Activated naive CD4-positive, alpha-beta T cell treated with Interleukin-2 at 50 U/mL for 16 hours (primary cell): ENCODE data around the gene TFDP2.
"Not testable (repeated sequence)": the region's sequence is repeated elsewhere in the genome, so short reads cannot be mapped to it uniquely, and the experiment has no call there.

Experiments used
- DNase-seq: peaks from one replicate; pipeline ENCODE4 v3.0.0-alpha.2; 2020

TFDP2 gene

DNA sequence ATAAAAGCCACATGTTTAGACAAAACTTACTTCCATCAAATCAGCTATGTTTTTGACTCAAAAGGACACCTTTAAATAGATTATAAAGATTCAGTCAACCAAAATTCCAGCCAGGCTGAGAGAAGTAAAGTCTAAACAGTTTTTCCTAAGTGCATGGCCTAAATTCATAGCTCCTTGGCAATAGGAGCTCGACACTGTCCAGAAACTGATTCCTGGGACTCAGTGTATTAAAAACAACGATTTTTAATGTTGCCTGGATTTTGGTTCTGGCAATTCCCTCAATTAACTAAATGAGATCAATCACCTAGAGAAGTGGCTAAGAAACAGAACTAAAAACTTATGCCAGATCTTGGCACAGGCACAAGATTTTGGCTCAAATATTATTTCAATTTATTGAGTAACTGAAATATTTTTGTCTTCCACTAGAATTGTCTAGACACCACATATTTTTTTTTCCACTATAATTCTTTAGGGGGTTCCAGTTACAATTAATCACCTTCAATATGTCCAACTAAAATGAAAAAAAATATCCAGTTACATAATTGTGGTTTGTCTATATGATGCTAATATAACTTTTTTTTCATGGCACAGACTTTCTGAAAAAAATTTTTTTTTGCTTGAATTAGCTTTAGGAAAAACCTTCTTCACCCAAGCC is 135.9 kb downstream of the TFDP2 start:
- DNase-seq, result no peak

DNA sequence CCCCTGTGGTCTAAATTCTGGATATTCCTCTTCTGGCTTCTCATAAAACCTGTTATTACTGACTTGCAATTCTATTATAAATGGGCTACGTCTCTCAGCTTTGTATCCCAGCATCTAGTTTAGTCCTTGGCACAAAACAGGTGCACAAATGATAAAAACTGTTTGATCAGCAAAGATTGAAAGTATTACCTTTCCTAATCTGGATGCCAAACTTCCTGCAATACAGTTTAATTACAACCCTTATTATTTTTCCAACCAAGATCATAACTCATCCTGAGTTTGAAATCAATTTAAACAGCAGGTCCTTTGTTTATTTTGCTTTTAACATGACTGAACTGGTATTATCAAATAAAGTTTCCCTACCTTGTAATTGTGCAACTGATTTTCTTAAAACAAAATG is 140.3 kb downstream of the TFDP2 start:
- no peak for DNase-seq

DNA sequence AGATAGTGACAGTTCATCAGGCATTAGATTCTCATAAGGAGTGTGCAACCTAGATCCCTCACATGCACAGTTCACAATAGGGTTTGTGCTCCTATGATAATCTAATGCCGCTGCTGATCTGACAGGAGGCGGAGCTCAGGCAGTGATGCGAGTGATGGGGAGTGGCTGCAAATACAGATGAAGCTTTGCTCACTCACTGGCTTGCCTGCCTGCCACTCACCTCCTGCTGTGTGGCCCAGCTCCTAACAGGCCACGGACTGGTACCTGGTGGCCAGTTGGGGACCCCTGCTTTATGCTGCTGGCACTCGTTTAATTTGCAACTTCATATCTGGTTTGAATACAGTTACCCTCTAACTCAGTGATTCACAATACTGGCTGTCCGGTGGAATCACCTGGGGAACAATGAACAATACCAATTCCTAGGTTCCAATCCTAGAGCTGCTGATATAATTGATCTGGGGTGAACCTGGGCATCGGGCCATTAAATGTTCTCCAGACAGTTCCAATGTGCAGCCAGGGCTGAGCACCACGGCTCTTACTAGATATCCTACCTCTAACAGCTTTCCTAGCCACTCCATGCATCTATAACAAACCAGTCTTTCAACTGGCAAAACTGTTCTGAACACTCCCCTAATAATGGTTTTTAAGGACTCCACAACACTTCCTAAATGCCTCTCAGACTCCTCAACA is 141.5 kb downstream of the TFDP2 start:
- no peak for DNase-seq

DNA sequence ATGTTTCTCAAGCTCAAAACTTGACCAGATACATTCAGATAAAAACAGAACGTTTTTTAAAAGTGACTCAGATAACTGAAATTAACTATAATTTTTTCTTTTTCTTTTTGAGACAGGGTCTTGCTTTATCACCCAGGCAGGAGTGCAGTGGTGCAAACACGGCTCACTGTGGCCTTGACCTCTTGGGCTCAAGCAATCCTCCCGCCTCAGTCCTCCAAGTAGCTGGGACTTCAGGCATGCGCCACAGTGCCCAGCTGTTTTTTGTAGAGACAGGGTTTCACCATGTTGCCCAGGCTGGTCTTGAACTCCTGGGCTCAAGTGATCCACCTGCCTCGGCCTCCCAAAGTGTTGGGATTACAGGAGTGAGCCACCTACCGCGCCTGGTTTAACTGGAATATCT is 144.4 kb downstream of the TFDP2 start:
- DNase-seq, result not testable (repeated sequence)

DNA sequence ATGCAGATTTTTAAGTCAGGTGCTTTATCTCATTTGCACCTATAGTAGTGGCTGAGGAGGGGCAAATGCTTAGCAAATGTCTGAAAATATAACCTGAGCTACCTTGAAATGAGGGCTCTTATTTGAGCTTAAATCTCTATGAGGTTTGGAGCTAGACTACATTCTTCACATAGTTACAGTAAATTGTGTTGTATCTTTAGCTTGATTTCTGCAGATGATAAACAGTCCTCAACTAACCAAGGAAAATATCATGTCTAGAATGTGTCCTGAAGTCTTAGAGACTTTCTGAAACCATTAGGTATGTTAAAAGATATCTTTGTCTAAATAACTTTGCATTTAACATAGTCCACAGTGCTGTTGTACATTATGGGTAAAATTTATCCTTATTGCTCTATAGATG is 145.3 kb downstream of the TFDP2 start:
- DNase-seq, result no peak

DNA sequence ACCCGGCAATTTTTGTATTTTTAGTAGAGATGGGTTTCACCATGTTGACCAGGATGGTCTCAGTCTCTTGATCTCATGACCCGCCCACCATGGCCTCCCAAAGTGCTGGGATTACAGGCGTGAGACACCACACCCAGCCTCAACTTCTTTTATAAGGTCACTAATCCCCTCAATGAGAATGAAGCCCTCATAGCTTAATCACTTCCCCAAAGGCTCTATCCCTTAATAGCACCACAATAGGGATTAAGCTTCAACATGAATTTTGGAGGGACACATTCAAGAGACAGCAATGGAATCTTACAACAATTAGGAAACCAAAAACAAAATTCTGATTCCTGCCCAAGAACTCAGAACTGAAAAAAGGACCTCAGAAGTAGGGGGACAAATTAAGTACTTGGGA is 146.1 kb downstream of the TFDP2 start:
- DNase-seq, result no peak

DNA sequence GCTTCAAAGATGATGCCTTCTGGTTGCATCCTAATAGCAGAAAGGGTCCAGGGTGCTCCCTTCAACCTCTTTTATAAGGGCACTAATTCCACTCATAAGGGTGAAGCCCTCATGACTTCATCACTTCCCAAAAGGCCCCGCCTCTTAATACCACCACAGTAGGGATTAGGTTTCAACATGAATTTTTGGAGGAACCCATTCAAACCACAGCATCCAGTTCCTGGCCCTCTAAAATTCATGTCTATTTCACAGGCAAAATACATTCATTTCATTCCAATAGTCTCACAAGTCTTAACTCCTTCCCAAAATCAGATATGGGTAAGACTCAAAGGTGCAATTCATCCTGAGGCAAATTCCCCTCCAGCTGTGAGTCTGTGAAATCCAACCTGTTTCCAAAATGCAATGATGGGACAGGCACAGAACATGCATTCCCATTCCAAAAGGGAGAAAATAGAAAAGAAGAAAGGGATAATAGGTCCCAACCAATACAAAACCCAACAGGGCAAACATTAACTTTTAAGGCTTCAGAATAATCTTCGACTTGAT is 148.9 kb downstream of the TFDP2 start:
- DNase-seq, result no peak

DNA sequence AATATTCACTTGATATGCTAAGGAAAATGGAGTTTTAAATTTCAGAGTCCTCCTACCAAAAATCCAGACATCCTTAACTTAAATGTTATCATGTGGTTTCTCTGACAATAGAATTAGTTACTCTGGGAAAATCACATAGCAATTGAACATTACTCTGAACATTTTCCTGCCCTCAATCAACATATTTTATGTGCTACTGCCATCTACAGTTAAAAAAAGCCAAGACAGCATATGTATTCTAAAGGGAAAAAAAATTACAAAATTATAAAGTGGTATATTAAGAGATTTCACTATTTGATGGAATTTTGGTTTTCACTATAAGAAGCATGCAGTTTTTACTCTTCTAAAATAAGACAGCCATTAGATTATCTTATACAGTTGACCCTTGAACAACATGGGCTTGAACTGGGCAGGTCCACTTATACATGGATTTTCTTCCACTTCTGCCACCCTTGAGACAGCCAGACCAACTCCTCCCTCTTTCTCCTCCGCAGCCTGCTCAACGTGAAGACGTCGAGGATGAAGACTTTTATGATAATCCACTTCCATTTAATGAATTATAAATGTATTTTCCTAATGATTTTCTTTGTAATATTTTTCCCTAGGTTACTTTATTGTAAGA is 150.6 kb downstream of the TFDP2 start:
- no peak for DNase-seq

DNA sequence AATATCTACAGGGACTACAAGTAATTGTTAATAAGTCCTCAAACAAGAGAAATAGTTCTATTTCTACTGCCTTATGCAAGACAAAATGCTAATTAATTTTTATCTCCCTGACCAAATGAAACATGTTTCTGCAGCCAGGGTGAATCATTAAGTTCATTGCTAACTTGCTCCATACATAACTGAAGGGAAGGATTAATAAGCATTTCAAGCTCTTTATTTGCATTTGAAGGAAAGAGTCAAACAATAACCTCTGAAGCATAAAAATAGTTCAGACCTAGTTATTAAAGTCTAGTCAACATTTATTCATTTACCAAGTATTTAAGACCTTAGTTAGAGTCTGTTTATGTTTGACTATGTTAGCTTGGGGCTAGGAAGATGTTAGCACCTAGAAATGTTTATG is 152.9 kb downstream of the TFDP2 start:
- no peak for DNase-seq

DNA sequence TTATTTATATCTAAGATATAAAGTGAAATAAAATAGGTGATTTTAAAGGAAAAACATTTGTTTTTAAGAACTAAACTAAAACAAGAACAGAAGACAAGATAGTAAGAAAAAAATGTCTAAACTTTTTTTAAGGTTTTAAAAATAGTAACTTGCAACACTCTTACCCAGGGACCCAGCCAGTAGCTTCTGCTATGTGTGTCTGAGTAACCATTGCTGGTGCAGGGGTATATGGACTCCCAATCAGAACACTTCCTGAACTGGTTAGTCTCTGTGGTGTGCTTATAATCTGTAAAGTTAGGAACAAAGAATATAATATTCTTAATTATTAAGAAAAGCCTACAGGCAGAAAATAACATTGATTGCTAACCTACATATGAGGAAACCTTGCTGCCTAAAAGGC is 154.5 kb downstream of the TFDP2 start:
- no peak for DNase-seq

DNA sequence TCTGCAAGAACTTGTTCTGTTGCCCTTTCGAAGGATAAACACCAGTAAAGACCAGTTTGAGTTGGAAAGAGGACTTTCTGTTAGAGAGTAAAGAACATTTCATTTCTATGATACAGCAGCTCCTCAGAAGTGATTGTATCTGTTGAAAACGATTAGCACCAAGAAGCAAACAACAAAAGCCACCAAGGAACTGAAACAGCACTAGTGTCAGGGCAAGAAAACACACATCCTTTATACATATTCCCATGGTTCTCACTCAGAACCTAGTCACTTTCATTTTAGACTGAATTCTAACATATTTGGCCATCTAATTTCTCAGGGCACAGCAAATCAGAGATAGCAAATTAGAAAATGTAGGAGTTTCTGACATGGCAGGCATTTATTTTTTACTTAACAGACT is 156.8 kb downstream of the TFDP2 start:
- DNase-seq, result no peak

DNA sequence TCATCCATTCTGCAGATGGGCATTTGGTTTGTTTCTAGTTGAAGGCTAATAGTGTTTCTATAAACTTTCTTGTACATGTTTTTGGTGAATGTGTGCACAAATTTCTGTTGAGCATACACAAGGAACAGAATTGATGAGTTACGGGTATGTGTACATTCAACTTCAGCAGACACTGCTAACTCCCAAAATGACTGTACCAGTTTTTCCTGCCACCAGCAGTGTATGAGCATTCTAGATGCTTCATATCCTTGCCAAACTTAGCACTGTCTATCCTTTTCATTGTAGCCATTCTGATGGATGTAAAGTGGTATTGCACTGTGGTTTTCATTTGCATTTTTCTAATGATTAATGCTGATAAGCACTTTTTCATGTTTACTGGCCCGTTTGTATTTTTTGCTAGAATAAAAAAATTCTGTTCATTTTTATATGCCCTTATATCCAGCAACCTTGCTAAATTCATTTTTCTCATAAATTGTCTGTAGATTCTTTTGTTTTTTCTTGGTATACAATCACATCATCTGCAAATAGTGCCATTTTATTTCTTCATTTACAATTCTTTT is 162.7 kb downstream of the TFDP2 start:
- no peak for DNase-seq

DNA sequence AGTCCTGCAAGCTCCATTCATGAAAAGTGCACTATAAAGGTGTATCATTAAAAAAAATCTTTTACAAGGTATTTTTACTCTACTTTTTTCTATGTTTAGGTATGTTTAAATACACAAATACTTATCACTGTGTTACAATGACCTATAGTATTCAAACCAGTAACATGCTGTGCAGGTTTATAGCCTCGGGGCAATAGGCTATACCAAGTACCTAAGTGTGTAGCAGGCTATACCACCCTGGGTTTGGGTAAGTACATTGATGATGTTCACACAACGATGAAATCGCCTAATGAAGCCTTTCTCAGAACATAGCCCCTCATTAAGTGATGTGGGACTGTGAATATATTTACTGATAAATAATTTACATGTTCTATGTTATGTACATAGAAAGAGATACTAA is 168.3 kb downstream of the TFDP2 start:
- DNase-seq, result no peak

DNA sequence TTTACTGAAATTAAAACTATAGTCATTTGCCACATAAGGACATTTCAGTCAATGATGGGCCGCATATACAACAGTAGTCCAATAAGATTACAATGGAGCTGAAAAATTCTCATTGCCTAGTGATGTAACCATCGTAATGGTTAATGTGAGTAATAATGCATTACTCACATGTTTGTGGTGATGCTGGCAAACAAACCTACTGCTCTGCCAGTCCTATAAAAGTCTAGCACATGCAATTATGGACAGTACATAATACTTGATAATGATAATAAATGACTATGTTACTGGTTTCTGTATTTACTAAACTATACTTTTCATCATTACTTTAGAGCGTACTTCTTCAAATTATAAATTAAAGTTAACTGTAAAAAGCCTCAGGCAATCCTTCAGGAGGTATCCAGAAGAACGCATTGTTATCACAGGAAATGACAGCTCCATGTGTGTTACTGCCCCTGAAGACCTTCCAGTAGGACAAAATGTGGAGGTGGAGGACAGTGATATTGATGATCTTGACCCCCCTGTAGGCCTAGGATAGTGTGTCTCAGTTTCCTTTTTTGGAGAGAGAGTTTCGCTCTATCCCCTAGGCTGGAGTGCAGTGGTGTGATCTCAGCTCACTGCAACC is 170.2 kb downstream of the TFDP2 start:
- no peak for DNase-seq

DNA sequence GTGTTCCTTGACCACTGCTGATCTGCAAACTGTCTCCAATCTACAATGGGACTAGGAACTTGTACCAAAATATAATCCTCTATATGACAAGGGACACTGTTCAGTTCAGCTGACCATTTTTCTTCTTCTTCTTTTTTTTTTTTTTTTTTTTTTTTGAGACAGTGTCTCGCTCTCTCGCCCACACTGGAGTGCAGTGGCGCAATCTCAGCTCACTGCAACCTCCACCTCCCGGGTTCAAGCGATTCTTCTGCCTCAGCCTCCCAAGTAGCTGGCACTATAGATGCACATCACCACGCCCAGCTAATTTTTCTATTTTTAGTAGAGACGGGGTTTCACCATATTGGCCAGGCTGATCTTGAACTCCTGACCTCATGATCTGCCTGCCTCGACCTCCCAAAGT is 174.6 kb downstream of the TFDP2 start:
- DNase-seq, result not testable (repeated sequence)

DNA sequence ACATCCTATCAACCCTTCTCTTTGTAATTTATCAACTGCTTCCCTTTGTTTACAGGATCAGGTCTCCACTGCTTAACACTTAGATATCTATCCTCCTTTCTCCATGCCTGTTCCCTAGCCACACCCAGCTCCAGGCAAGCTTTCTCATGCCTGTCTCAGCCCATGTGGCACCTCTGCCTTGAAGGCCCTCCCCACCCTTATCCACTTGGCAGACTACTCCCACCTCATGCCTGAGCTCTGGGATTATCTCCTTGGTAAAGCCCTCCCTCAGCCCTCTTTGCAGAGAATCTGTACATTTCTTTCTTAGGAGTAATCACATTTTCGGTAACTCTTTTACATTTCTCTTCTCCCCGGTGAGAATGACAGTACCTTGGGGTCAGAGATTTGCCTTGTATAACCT is 176.9 kb downstream of the TFDP2 start:
- no peak for DNase-seq

DNA sequence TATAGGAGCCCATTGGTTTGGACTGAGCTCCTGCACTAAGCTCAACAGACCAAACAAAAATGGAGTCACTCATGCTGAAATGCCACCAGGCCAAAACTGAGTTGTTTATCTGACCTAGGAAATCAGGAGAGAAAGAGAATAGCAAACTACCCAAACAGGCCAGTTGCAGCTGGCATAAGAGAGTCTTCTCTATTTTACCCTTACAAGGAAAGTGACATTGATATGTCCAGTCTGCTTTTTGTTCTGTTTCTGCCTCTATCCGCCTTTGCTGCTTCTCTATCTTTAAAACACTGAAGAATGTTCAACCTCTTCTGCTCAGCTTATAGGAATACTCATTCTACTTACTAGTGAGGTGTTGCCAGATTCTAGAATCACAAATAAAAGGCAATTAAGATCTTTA is 177.8 kb downstream of the TFDP2 start:
- DNase-seq, result no peak

DNA sequence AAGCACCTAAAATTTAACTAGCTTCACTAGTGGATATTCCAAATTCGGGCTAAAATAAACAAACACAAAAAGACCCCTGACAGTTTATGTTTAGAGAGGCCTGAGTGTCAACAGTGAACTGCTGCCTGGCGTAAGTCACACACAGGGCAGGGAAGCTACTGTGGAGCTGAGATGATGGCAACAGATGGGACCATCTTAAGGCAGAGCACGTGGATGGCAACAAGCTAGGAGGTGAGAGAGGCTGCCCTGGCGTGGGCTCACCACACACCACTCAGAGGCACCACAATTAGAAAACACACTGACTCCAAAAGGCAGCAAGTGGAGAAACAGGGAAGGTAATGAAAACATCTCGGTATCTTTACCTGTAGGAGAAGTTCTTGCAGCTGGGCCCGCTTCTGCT is 179.6 kb downstream of the TFDP2 start:
- no peak for DNase-seq

DNA sequence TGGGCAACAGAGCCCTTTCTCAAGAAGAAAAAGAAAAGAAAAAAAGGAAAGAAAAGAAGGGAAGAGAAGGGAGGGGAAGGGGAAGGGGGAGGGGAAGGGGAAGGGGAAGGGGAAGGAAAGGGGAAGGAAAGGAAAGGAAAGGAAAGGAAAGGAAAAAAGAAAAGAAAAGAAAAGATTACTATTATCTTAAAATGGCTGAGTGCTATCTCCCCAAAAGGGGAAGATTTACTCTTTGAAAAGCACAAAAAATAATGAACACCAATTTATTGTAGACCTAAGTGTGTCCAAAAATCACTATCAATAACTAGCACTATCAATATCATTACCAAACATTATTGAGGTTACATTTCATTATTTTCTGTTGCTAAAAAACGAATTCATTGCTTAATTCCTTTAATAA is 183.9 kb downstream of the TFDP2 start:
- DNase-seq, result no peak

DNA sequence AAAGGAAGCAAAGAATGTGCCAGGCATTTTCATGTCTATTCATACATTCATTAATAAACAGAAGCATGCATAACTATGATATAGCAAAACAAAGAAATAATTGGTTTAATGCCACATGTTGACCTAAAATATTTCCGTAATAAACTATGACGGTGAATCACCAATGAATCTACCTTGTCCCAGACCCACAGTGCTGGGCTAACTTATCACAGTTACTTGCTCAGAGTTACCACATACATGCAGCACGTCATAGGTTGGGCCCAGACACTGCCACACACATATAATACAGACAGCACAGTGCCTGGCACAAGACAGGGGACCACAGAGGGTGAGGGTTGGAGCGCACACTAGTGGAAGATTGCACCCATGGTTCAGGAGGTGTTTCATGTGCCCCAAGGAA is 186.0 kb downstream of the TFDP2 start:
- DNase-seq, result no peak

DNA sequence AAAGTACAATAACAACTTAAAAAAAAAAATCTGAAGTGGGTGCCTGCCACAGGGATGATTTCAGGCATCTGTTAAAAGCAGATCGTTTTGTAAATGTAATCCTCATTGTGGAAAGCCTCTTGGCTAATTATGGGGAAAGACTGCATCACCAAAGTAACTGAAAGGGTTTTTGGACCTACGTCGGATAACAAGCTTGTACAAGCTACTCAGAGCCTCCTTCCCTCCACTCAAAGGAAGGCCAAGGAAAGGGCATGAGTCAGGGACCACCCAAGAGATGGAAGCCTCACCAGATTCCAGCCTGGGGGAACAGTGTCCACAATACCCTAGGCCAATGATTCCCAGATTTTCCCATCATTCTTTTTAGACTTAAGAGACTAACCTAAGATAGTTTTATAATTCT is 188.6 kb downstream of the TFDP2 start:
- DNase-seq, result no peak

DNA sequence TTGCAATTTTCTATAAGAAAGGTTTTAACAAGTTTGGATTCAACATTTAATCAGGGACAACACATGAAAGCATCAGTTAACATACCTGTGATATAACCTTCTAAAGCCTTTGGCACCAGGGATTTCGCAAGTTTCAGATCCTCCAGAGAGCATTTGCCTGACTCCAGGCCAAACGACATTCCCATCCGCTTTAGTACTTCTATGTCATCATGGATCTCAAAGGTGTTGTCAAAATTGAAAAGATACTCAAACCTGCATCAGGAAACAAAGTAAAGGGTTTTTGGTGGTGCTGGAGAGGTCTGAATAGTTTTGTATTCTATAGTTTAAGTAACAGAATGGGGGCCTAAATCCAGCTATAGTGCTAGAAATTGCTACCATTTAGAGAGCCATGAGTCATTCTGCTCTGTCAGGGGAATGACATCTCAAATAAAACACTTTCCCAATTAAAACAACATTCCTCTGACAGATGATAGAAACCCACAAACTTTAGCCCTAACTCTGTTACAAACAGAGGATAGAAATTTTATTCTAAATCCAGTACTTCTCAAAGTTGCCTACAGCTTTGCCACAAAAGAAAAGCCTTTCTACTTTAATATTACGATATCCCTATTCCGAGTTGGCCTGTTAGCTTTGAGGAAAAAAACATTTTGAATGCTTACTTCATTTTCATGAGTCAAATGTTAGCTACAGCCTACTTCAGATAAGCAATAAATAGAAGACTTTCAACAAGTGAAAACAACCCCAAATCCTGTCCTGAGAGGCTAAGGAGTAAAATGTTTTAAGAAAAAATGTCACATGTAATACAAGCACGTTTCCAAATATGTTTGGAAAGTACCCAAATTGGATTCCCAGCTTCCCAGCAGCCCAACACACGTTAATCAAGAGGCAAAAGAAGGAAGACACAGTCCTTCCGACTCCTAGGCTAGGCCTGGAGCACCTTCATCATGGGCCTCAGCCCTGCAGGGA is 189.5 kb downstream of the TFDP2 start:
- no peak for DNase-seq
